Karpas-422 (cell line): ENCODE measurements around the gene ADGRD1. TPM values are rescaled to one million over a fixed set of nuclear protein-coding genes. Genes with fewer than 3 reads are reported as not detected.

Source experiments
- DNase-seq: peaks from one replicate; pipeline ENCODE4 v3.0.0-alpha.2; 2015
- H2AFZ ChIP-seq: fragments of 200-600 bp; sonication (generic); 2 replicates; pipeline ENCODE4 v1.6.1; 2014; ENCODE audit warnings: antibody characterized with exemption, low read length, mixed read lengths
- H3K27ac ChIP-seq: fragments of 200-600 bp; sonication (generic); 2 replicates; pipeline ENCODE4 v1.5.1; 2014; ENCODE audit warnings: mild to moderate bottlenecking, low read length, moderate library complexity
- H3K27me3 ChIP-seq: fragments of 200-600 bp; sonication (generic); 2 replicates; pipeline ENCODE4 v1.6.1; 2014; ENCODE audit warnings: low read length, mixed read lengths
- H3K36me3 ChIP-seq: fragments of 200-600 bp; sonication (generic); 2 replicates; pipeline ENCODE4 v1.6.1; 2014; ENCODE audit warnings: low read length, mixed read lengths; ENCODE audit not compliant: insufficient read depth
- H3K4me1 ChIP-seq: fragments of 200-600 bp; sonication (generic); 2 replicates; pipeline ENCODE4 v1.6.1; 2014; ENCODE audit warnings: mild to moderate bottlenecking, low read length, mixed read lengths
- H3K4me2 ChIP-seq: fragments of 200-600 bp; sonication (generic); 2 replicates; pipeline ENCODE4 v1.6.1; 2014; ENCODE audit warnings: low read length, low read depth, mild to moderate bottlenecking; ENCODE audit not compliant: poor library complexity, severe bottlenecking
- H3K4me3 ChIP-seq: fragments of 200-600 bp; sonication (generic); 2 replicates; pipeline ENCODE4 v1.5.1; 2014; ENCODE audit warnings: mild to moderate bottlenecking, antibody characterized with exemption, low read length, mixed read lengths
- H3K79me2 ChIP-seq: fragments of 200-600 bp; sonication (generic); 2 replicates; pipeline ENCODE4 v1.6.1; 2014; ENCODE audit warnings: mild to moderate bottlenecking, low read length, mixed read lengths
- H3K9ac ChIP-seq: fragments of 200-600 bp; sonication (generic); 2 replicates; pipeline ENCODE4 v1.6.0; 2014; ENCODE audit warnings: low read length
- H3K9me2 ChIP-seq: fragments of 200-600 bp; sonication (generic), shearing (Covaris generic); replicated peaks from 2 replicates; pipeline ENCODE4 v1.6.0; 2014; ENCODE audit warnings: mild to moderate bottlenecking, low read length, moderate library complexity; ENCODE audit not compliant: insufficient read depth
- H3K9me3 ChIP-seq: fragments of 300-700, 200-600 bp; sonication (generic); 2 replicates; pipeline ENCODE4 v1.6.1; 2014; ENCODE audit warnings: low read length, mixed read lengths
- H4K20me1 ChIP-seq: fragments of 200-600 bp; sonication (generic); 2 replicates; pipeline ENCODE4 v1.6.1; 2014; ENCODE audit warnings: mild to moderate bottlenecking, antibody characterized with exemption, low read length, low read depth; ENCODE audit not compliant: insufficient read depth
- total RNA-seq: library from RNA; depleted of rRNA; stranded (reverse); fragments of >200 nt; shearing (Covaris generic); gene quantifications from 2 replicates; pipeline ENCODE4 v1.2.3, GENCODE V29; 2014; ENCODE audit warnings: low replicate concordance

ADGRD1 gene
- total RNA-seq, 1 experiment from 2014 or later = not detected

DNA sequence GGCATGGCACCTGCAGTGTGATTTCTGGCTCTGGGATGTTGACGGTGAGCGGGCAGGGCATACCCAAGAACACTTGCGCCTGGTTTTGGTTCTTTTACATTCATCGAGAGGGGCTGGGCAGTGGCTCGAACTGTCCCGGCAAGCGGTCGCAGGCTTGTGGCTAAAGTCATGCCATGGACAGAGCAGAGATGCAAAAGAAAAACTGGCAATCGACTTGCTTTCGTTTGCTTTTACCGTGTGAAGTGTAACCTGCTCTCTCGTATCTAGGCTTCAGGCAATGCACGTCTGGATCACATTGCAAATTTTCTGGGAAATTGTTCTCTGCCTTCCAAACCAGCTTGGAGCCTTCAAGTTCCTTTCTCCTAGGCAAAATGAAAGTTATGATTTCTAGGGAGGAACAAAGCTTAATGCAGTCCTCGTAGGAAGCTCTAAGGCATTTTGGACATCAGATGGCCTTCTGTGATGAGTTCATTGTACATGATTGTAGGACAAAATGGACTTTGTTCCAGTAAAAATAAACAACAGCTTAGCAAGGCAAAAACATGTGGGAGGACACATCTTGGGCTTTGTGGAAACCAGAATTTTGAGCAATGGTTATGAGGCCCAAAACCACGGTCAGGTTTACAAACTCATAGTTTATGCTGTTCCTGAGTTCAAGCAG lies 18.3 kb downstream of the ADGRD1 start:
- H3K27ac ChIP-seq = no peak overlapping the region
- no peak overlapping the region for H3K9ac ChIP-seq
- no peak overlapping the region for H3K4me3 ChIP-seq
- H3K9me2 ChIP-seq = no peaks in the 10 kb centered on the region
- no peaks in the 10 kb centered on the region for H4K20me1 ChIP-seq
- no peaks in the 10 kb centered on the region for H3K27me3 ChIP-seq
- peaks cover 22% of the 10 kb centered on the region for H3K4me1 ChIP-seq
- H3K79me2 ChIP-seq = no peaks in the 10 kb centered on the region
- H3K4me2 ChIP-seq = no peak overlapping the region
- H3K36me3 ChIP-seq = no peaks in the 10 kb centered on the region
- no peaks in the 10 kb centered on the region for H3K9me3 ChIP-seq
- H2AFZ ChIP-seq = no peak overlapping the region
- no peak for DNase-seq

DNA sequence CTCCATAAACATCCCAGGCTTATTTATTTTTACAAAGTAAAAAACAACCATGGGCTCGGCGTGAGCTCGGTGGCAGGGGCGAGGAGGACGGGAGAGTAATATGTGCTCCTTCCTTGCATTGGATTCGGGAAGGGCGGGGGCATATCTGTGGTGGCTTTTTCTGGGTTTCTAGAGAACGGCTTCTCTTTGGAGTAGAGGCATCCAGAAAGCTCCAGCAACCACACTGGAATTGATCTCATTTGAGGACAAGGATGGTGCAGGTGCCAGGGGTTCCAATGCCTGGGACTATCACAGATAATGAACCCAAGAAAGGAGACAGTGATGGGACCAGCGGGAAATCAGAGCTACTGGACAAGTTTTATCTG lies 18.9 kb downstream of the ADGRD1 start:
- no peaks in the 10 kb centered on the region for H3K27me3 ChIP-seq
- no peak overlapping the region for H3K4me3 ChIP-seq
- H3K9me3 ChIP-seq = no peaks in the 10 kb centered on the region
- no peaks in the 10 kb centered on the region for H3K79me2 ChIP-seq
- no peak overlapping the region for H3K9ac ChIP-seq
- DNase-seq = no peak
- no peaks in the 10 kb centered on the region for H3K9me2 ChIP-seq
- H3K4me2 ChIP-seq = no peak overlapping the region
- H2AFZ ChIP-seq = no peak overlapping the region
- H3K36me3 ChIP-seq = no peaks in the 10 kb centered on the region
- H3K4me1 ChIP-seq = peaks cover 22% of the 10 kb centered on the region
- no peak overlapping the region for H3K27ac ChIP-seq
- H4K20me1 ChIP-seq = no peaks in the 10 kb centered on the region

DNA sequence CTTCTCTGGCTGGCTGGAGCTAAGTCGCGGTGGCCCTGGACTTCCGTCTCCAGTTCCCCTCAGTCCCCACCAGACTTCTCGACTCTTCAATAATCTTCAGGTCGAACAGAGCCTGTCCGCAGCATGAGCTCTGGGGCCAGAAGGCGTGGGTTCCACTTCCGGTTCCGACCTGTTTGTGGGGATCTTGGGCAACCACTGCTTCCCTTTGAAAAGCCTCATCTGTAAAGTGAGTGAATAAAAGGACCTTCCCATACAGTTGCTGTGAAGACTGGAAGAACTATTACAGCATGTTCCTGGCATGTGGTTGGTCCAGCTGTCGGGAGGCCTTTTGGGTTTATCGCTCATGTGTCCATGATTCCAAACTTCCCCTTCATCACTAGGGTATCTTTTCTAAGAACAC lies 19.4 kb downstream of the ADGRD1 start:
- Histone ChIP-seq H3K4me1 (peaks cover 22% of the 10 kb centered on the region), H3K27ac (no peak overlapping the region), H2AFZ (no peak overlapping the region), H3K9me2 (no peaks in the 10 kb centered on the region), H3K36me3 (no peaks in the 10 kb centered on the region), H3K27me3 (no peaks in the 10 kb centered on the region), H3K9ac (no peak overlapping the region), H3K79me2 (no peaks in the 10 kb centered on the region), H4K20me1 (no peaks in the 10 kb centered on the region), H3K4me3 (no peak overlapping the region), H3K4me2 (no peak overlapping the region), H3K9me3 (no peaks in the 10 kb centered on the region)
- no peak for DNase-seq

DNA sequence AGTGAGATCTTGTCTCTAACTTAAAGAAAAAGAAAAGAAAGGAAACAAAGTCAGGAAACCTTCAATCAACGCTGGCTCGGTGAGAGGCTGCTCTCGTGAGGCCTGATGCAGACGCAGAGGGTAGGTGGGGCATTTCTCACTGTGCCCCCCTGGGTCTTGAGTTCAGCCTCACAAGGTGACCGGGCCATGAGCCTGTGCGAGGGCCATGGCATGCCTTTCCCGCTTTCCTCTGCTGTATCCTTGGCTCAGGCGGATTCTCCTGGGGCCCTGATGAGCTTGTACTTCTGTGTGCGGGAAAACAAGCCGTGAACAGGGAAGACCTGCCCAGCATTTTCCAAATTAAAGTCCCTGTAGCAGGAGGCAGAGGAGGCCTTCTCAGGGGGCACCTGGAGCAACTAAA lies 20.2 kb downstream of the ADGRD1 start:
- no peaks in the 10 kb centered on the region for H4K20me1 ChIP-seq
- H3K4me2 ChIP-seq = no peak overlapping the region
- H3K27ac ChIP-seq = no peak overlapping the region
- no peaks in the 10 kb centered on the region for H3K79me2 ChIP-seq
- no peak overlapping the region for H2AFZ ChIP-seq
- H3K27me3 ChIP-seq = no peaks in the 10 kb centered on the region
- no peaks in the 10 kb centered on the region for H3K36me3 ChIP-seq
- H3K4me3 ChIP-seq = no peak overlapping the region
- H3K9me3 ChIP-seq = no peaks in the 10 kb centered on the region
- no peaks in the 10 kb centered on the region for H3K9me2 ChIP-seq
- DNase-seq = no peak
- H3K9ac ChIP-seq = no peak overlapping the region
- H3K4me1 ChIP-seq = peaks cover 21% of the 10 kb centered on the region

DNA sequence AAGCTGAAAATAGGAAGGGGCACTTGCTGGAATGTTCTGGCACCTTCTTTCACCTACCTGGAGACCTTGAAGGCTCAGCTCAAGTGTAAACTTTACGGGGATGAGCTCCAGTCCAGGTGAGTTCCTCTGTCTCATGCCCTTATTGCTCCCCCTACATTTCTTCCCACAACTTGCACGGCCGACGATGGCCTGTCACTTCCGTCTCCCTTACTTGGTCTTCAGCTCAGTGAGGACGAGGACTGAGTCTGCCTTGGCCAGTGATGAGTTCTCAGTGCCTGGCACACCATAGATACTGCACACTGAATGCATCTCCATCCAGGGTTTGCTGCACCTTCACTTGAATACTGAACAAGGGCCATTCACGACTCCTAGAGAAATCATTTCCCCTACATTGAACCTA lies 21.4 kb downstream of the ADGRD1 start:
- peaks cover 18% of the 10 kb centered on the region for H3K4me1 ChIP-seq
- no peak overlapping the region for H3K27ac ChIP-seq
- no peaks in the 10 kb centered on the region for H3K27me3 ChIP-seq
- no peak for DNase-seq
- no peak overlapping the region for H3K9ac ChIP-seq
- H3K4me2 ChIP-seq = no peak overlapping the region
- H4K20me1 ChIP-seq = no peaks in the 10 kb centered on the region
- H3K9me3 ChIP-seq = no peaks in the 10 kb centered on the region
- no peak overlapping the region for H3K4me3 ChIP-seq
- no peaks in the 10 kb centered on the region for H3K9me2 ChIP-seq
- no peaks in the 10 kb centered on the region for H3K79me2 ChIP-seq
- H3K36me3 ChIP-seq = no peaks in the 10 kb centered on the region
- no peak overlapping the region for H2AFZ ChIP-seq

DNA sequence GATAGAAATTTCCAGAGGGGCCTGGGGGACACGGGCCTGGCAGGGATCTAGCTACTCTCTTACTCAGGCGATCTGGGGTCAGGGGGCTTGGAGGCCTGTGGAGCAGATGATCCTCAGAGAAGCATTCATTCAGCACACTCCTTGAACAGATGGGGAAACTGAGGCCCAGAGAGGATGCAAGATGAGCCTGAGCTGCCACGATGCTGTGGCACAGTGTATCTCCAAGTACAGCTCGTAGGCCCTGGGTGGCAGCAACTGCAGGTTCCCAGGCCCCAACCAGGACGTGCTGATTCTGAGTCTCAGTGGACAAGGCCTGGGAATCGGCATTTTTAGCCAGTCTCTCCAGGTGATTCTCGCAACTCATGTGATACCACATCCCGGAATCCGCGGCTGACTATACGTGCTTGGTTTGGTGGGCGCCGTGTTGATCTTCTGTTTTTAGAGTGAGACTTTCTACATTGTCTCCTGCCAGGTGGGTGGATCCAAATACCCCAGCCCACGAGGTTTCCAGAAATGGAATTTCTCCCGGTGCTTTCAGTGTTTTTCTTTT lies 22.5 kb downstream of the ADGRD1 start:
- no peak overlapping the region for H3K9ac ChIP-seq
- H3K4me1 ChIP-seq = peaks cover 20% of the 10 kb centered on the region
- no peaks in the 10 kb centered on the region for H3K9me2 ChIP-seq
- H2AFZ ChIP-seq = no peak overlapping the region
- no peak overlapping the region for H3K4me3 ChIP-seq
- H4K20me1 ChIP-seq = no peaks in the 10 kb centered on the region
- H3K9me3 ChIP-seq = no peaks in the 10 kb centered on the region
- DNase-seq = no peak
- no peaks in the 10 kb centered on the region for H3K27me3 ChIP-seq
- H3K4me2 ChIP-seq = no peak overlapping the region
- no peaks in the 10 kb centered on the region for H3K36me3 ChIP-seq
- H3K79me2 ChIP-seq = no peaks in the 10 kb centered on the region
- H3K27ac ChIP-seq = no peak overlapping the region

DNA sequence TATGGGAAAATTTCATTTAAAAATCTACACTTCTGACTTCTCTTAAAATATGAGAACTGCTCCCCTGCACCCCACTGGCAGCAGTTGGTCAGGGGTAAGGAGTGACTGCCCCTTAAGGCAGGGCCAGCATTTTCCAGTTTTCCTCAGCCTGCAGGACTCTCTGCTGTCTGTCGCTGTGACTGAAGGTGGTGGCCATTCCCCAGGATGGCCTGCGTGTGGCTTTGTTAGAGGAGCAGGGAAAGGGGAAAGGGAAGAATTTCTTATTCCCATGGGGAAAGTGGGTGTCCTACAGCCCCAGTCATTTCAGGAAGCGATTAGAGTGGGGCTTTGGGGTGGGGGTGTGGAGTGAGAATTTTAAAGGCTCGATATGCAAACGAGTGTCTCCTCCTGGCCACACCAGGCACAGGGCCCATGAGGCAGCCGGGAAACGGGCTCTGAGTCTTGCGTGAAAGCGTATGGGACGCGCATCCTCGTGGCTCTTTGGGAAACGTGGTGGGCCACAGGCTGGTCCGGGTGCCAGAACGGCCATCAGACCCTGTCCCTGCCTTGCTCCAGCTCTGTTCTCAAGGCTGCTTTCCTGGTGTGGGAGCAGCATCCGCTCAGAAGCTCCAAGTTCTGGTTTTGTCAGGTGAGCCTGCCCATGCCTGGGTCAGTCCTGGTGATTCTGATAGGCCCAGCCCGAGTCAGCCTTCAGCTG lies 23.5 kb downstream of the ADGRD1 start:
- Histone ChIP-seq H3K9me2 (no peaks in the 10 kb centered on the region), H3K9me3 (no peaks in the 10 kb centered on the region), H3K27ac (no peak overlapping the region), H4K20me1 (no peaks in the 10 kb centered on the region), H2AFZ (no peak overlapping the region), H3K36me3 (no peaks in the 10 kb centered on the region), H3K9ac (no peak overlapping the region), H3K79me2 (no peaks in the 10 kb centered on the region), H3K4me3 (no peak overlapping the region), H3K27me3 (0 out of 2 replicates have a peak, but pooled peaks cover 2% of the 10 kb centered on the region), H3K4me2 (no peak overlapping the region), H3K4me1 (peaks cover 26% of the 10 kb centered on the region)
- DNase-seq = no peak

DNA sequence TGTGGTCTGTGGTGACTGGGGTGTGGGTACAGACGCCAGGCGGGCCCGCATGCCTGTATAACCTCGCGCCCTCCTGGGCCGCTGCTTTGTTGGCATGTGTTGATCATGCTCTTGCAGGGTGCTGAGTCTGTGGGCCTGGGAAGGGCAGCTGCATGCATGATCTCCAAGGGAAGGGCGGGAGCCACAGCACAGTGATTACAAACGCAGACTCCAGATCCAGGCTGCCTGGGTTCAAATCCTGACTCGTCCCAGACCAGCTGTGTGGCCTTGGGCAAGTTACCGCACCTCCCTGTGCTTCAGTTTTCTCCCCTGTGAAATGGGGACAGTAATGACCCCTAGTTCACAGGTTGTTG lies 24.0 kb downstream of the ADGRD1 start:
- Histone ChIP-seq H3K9me3 (no peaks in the 10 kb centered on the region), H4K20me1 (no peaks in the 10 kb centered on the region), H3K27me3 (0 out of 2 replicates have a peak, but pooled peaks cover 2% of the 10 kb centered on the region), H3K4me2 (no peak overlapping the region), H3K9ac (no peak overlapping the region), H2AFZ (no peak overlapping the region), H3K36me3 (no peaks in the 10 kb centered on the region), H3K9me2 (no peaks in the 10 kb centered on the region), H3K27ac (no peak overlapping the region), H3K4me1 (peaks cover 26% of the 10 kb centered on the region), H3K4me3 (no peak overlapping the region), H3K79me2 (no peaks in the 10 kb centered on the region)
- no peak for DNase-seq
